SKM-1 (cell line): ENCODE data around the gene KRT31.
"Not testable (repeated sequence)": the region's sequence is repeated elsewhere in the genome, so short reads cannot be mapped to it uniquely, and the experiment has no call there.

Source experiments
- DNase-seq: peaks from one replicate; lab custom pipeline; 2025; ENCODE audit not compliant: unreplicated experiment; lab: John Stamatoyannopoulos, UW

KRT31 gene

GRCh38 chr17:41347869-41348760, 49.3 kb downstream of the KRT31 start:
- DNase-seq = no peak

DNA sequence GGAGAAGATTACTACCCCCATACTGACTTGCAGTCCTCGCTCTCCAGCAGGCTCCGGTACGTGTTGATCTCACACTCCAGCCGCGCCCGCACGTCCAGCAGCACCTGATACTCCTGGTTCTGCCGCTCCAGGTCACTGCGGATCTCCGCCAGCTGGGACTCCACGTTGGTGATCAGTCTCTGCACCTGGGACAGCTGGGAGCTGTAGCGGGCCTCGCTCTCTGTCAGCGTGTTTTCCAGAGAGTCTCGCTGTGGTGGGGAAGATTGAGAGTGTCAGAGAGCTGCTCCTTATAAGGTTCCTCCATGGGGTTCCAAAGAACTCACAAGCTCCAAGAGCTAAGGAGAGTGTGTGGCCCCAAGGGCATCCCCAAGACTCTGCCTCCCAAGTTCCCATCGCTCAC, 51.0 kb downstream of the KRT31 start:
- DNase-seq = not testable (repeated sequence)

- no peak for DNase-seq
Observed at GRCh38 chr17:41345992-41346391, 51.4 kb downstream of the KRT31 start.
